ENCODE measurements around the gene NDRG4. TPM values are rescaled to one million over a fixed set of nuclear protein-coding genes. Genes with fewer than 3 reads are reported as not detected.

Gene NDRG4
- total RNA-seq, 2 experiments from 2014 or later, result 3.0 to 3.6 TPM

GRCh38 chr16:58460219-58460610, 39.7 kb upstream of the NDRG4 start:
- intact Hi-C loops (cut with micrococcal nuclease), result no loop called here
- Mint-ChIP-seq H3K27ac (no peak overlapping the region), H3K4me1 (ENCODE audit: low read depth) (peaks cover 15% of the 10 kb centered on the region), H3K9me3 (no peaks in the 10 kb centered on the region), H3K27me3 (ENCODE audit: low read depth) (peaks cover 31% of the 10 kb centered on the region), H3K4me3 (no peak overlapping the region), H3K36me3 (ENCODE audit: low read depth) (no peaks in the 10 kb centered on the region)
- DNase-seq, result no peak
- CTCF ChIA-PET, result interaction anchor here (0.6 kb wide), 1 partner anchor 21 kb away, joined by 3 read pairs; no protein-coding TSS in a partner anchor

- intact Hi-C loops (cut with micrococcal nuclease), result no loop called here
- Mint-ChIP-seq H3K27ac (no peak overlapping the region), H3K4me3 (no peak overlapping the region), H3K36me3 (ENCODE audit: low read depth) (no peaks in the 10 kb centered on the region), H3K4me1 (ENCODE audit: low read depth) (peaks cover 16% of the 10 kb centered on the region), H3K9me3 (no peaks in the 10 kb centered on the region), H3K27me3 (ENCODE audit: low read depth) (peaks cover 39% of the 10 kb centered on the region)
- CTCF ChIA-PET, result no interaction called here
- DNase-seq, result no peak
Observed at GRCh38 chr16:58461056-58461455, 38.9 kb upstream of the NDRG4 start.

GRCh38 chr16:58461640-58462039, 38.3 kb upstream of the NDRG4 start:
- no peak overlapping the region for H3K4me3 Mint-ChIP-seq

GRCh38 chr16:58462089-58462488, 37.9 kb upstream of the NDRG4 start:
- Mint-ChIP-seq H3K36me3 (ENCODE audit: low read depth) (no peaks in the 10 kb centered on the region), H3K9me3 (no peaks in the 10 kb centered on the region), H3K4me1 (ENCODE audit: low read depth) (peaks cover 16% of the 10 kb centered on the region), H3K4me3 (peak overlapping the region; percentile 27), H3K27me3 (ENCODE audit: low read depth) (peaks cover 48% of the 10 kb centered on the region), H3K27ac (no peak overlapping the region)
- intact Hi-C loops (cut with micrococcal nuclease), result no loop called here
- CTCF ChIA-PET, result no interaction called here
- no peak for DNase-seq

More at GRCh38 chr16:58461640-58462039, 38.3 kb upstream of the NDRG4 start:
- CTCF ChIA-PET, result no interaction called here
- intact Hi-C loops (cut with micrococcal nuclease), result no loop called here
- Mint-ChIP-seq H3K4me1 (ENCODE audit: low read depth) (peaks cover 16% of the 10 kb centered on the region), H3K36me3 (ENCODE audit: low read depth) (no peaks in the 10 kb centered on the region), H3K27me3 (ENCODE audit: low read depth) (peaks cover 45% of the 10 kb centered on the region), H3K27ac (no peak overlapping the region), H3K9me3 (no peaks in the 10 kb centered on the region)
- no peak for DNase-seq

- Mint-ChIP-seq H3K4me1 (ENCODE audit: low read depth) (peaks cover 16% of the 10 kb centered on the region), H3K9me3 (no peaks in the 10 kb centered on the region), H3K36me3 (ENCODE audit: low read depth) (no peaks in the 10 kb centered on the region), H3K27me3 (ENCODE audit: low read depth) (peaks cover 51% of the 10 kb centered on the region), H3K27ac (no peak overlapping the region), H3K4me3 (no peak overlapping the region)
- no peak for DNase-seq
- CTCF ChIA-PET, result no interaction called here
- intact Hi-C loops (cut with micrococcal nuclease), result no loop called here
Observed at GRCh38 chr16:58462499-58462996, 37.4 kb upstream of the NDRG4 start.

GRCh38 chr16:58462997-58463941, 36.7 kb upstream of the NDRG4 start:
- Mint-ChIP-seq H3K4me1 (ENCODE audit: low read depth) (peaks cover 16% of the 10 kb centered on the region), H3K27ac (no peak overlapping the region), H3K9me3 (no peaks in the 10 kb centered on the region), H3K27me3 (ENCODE audit: low read depth) (peaks cover 53% of the 10 kb centered on the region), H3K4me3 (no peak overlapping the region), H3K36me3 (ENCODE audit: low read depth) (no peaks in the 10 kb centered on the region)
- CTCF ChIA-PET, result no interaction called here
- intact Hi-C loops (cut with micrococcal nuclease), result no loop called here
- DNase-seq, result no peak

- DNase-seq, result no peak
- Mint-ChIP-seq H3K36me3 (ENCODE audit: low read depth) (no peaks in the 10 kb centered on the region), H3K27me3 (ENCODE audit: low read depth) (peaks cover 62% of the 10 kb centered on the region), H3K27ac (no peak overlapping the region), H3K4me3 (peak overlapping the region; percentile 47), H3K9me3 (no peaks in the 10 kb centered on the region), H3K4me1 (ENCODE audit: low read depth) (peaks cover 12% of the 10 kb centered on the region)
- intact Hi-C loops (cut with micrococcal nuclease), result no loop called here
- CTCF ChIA-PET, result interaction anchor here (0.6 to 1.1 kb wide), 2 partner anchors 23 to 95 kb away, joined by 3 to 4 read pairs; no protein-coding TSS in a partner anchor
Observed at GRCh38 chr16:58464047-58464915, 35.7 kb upstream of the NDRG4 start.

GRCh38 chr16:58464916-58465731, 34.8 kb upstream of the NDRG4 start:
- CTCF ChIA-PET, result interaction anchor here (0.6 to 1.1 kb wide), 2 partner anchors 22 to 1161 kb away, joined by 4 read pairs; no protein-coding TSS in a partner anchor
- DNase-seq, result no peak
- H3K4me3 Mint-ChIP-seq, result peak overlapping the region; percentile 47
- no peaks in the 10 kb centered on the region for H3K36me3 Mint-ChIP-seq (ENCODE audit: low read depth)
- no peaks in the 10 kb centered on the region for H3K9me3 Mint-ChIP-seq
- H3K27me3 Mint-ChIP-seq (ENCODE audit: low read depth), result peaks cover 63% of the 10 kb centered on the region
- peaks cover 7% of the 10 kb centered on the region for H3K4me1 Mint-ChIP-seq (ENCODE audit: low read depth)
- intact Hi-C loops (cut with micrococcal nuclease), result no loop called here
- H3K27ac Mint-ChIP-seq, result no peak overlapping the region

- Mint-ChIP-seq H3K27me3 (ENCODE audit: low read depth) (peaks cover 61% of the 10 kb centered on the region), H3K36me3 (ENCODE audit: low read depth) (no peaks in the 10 kb centered on the region), H3K4me1 (ENCODE audit: low read depth) (peaks cover 7% of the 10 kb centered on the region), H3K9me3 (no peaks in the 10 kb centered on the region), H3K4me3 (no peak overlapping the region), H3K27ac (no peak overlapping the region)
- no peak for DNase-seq
- intact Hi-C loops (cut with micrococcal nuclease), result no loop called here
- CTCF ChIA-PET, result interaction anchor here (0.6 kb wide), 1 partner anchor 1160 kb away, joined by 4 read pairs; no protein-coding TSS in a partner anchor
Observed at GRCh38 chr16:58465817-58466216, 34.1 kb upstream of the NDRG4 start.

- Mint-ChIP-seq H3K27ac (no peak overlapping the region), H3K27me3 (ENCODE audit: low read depth) (peaks cover 57% of the 10 kb centered on the region), H3K4me3 (no peak overlapping the region), H3K36me3 (ENCODE audit: low read depth) (no peaks in the 10 kb centered on the region), H3K9me3 (no peaks in the 10 kb centered on the region), H3K4me1 (ENCODE audit: low read depth) (peaks cover 7% of the 10 kb centered on the region)
- DNase-seq, result no peak
- intact Hi-C loops (cut with micrococcal nuclease), result no loop called here
- CTCF ChIA-PET, result no interaction called here
Observed at GRCh38 chr16:58466396-58466795, 33.5 kb upstream of the NDRG4 start.

GRCh38 chr16:58467905-58468304, 32.0 kb upstream of the NDRG4 start:
- Mint-ChIP-seq H3K4me1 (ENCODE audit: low read depth) (peaks cover 7% of the 10 kb centered on the region), H3K27ac (no peak overlapping the region), H3K4me3 (no peak overlapping the region), H3K36me3 (ENCODE audit: low read depth) (no peaks in the 10 kb centered on the region), H3K27me3 (ENCODE audit: low read depth) (peaks cover 42% of the 10 kb centered on the region), H3K9me3 (no peaks in the 10 kb centered on the region)
- no peak for DNase-seq
- intact Hi-C loops (cut with micrococcal nuclease), result no loop called here
- CTCF ChIA-PET, result no interaction called here
